Calu3 (cell line): ENCODE results near the gene GLT1D1. TPM values are rescaled to one million over a fixed set of nuclear protein-coding genes. Genes with fewer than 3 reads are reported as not detected.

Experiments
- BruUV-seq: library from RNA; stranded (reverse); fragments of 400-500 nt; replicated peaks from 2 replicates; lab custom pipeline; 2021; lab: Mats Ljungman, UMichigan
- CTCF ChIA-PET: fragments of 300-600 bp; sonication (Branson Sonifier 250); formaldehyde crosslinking; loops from one replicate; lab custom pipeline; 2022; ENCODE audit warnings: antibody characterized with exemption; lab: Charles Lee
- DNase-seq: peaks from one replicate; pipeline ENCODE4 v3.0.0; 2022
- H3K27ac Mint-ChIP-seq: one replicate; pipeline ENCODE4 v1.8.0; 2022; ENCODE audit warnings: mixed read lengths; ENCODE audit not compliant: unreplicated experiment
- H3K27me3 Mint-ChIP-seq: one replicate; pipeline ENCODE4 v1.8.0; 2022; ENCODE audit warnings: mixed read lengths; ENCODE audit not compliant: unreplicated experiment
- H3K36me3 Mint-ChIP-seq: one replicate; pipeline ENCODE4 v1.8.0; 2022; ENCODE audit warnings: mild to moderate bottlenecking, moderate library complexity, mixed read lengths; ENCODE audit not compliant: insufficient read depth, unreplicated experiment
- H3K4me1 Mint-ChIP-seq: one replicate; pipeline ENCODE4 v1.8.0; 2022; ENCODE audit warnings: mild to moderate bottlenecking, low read depth, mixed read lengths; ENCODE audit not compliant: unreplicated experiment
- H3K4me3 Mint-ChIP-seq: one replicate; pipeline ENCODE4 v1.8.0; 2022; ENCODE audit warnings: mild to moderate bottlenecking, low read depth, moderate library complexity, mixed read lengths; ENCODE audit not compliant: unreplicated experiment
- H3K9me3 Mint-ChIP-seq: one replicate; pipeline ENCODE4 v1.8.0; 2022; ENCODE audit warnings: low read depth, mixed read lengths; ENCODE audit not compliant: unreplicated experiment
- CTCF ChIP-seq: fragments of 200-600 bp; IDR thresholded peaks from one replicate; pipeline ENCODE4 v1.8.0; 2022; ENCODE audit warnings: antibody characterized with exemption; ENCODE audit not compliant: unreplicated experiment
- intact Hi-C: fragments of 100-400 bp; cut with micrococcal nuclease; formaldehyde crosslinking; loops from one replicate; pipeline ENCODE4 v1.10.0; 2022; ENCODE audit not compliant: unreplicated experiment
- total RNA-seq: library from RNA; stranded (reverse); gene quantifications from 2 replicates; pipeline ENCODE4 v1.2.3, GENCODE V29; 2022

The GLT1D1 gene
- total RNA-seq, 1 experiment from 2014 or later = not detected

DNA sequence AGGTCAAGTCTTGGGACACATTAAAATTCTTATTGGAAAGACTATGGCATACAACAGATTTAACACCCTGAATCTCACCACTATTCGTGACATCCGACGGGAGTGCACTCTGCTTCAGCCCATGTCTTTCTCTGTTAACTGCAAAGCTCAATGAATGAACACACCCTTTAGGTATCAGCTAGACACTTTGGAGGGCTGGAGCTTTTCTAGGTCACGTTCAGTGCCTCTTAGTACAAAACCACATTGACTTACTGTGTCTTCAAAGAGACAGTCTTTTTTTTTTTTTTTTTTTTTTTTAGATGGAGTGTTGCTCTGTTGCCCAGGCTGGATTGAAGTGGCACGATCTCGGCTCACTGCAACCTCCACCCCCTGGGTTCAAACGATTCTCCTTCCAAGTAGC lies 80.6 kb downstream of the GLT1D1 start:
- no TSS peak for BruUV-seq
- H3K9me3 Mint-ChIP-seq = peaks cover 10% of the 10 kb centered on the region
- no peak overlapping the region for H3K27ac Mint-ChIP-seq
- no peak for TF ChIP-seq CTCF
- H3K4me3 Mint-ChIP-seq = no peak overlapping the region
- intact Hi-C loops = no loop called here
- H3K36me3 Mint-ChIP-seq = no peaks in the 10 kb centered on the region
- H3K4me1 Mint-ChIP-seq = no peaks in the 10 kb centered on the region
- DNase-seq = no peak
- CTCF ChIA-PET = no interaction called here
- H3K27me3 Mint-ChIP-seq = no peaks in the 10 kb centered on the region

- intact Hi-C loops = no loop called here
- Mint-ChIP-seq H3K4me1 (no peaks in the 10 kb centered on the region), H3K27me3 (no peaks in the 10 kb centered on the region), H3K36me3 (no peaks in the 10 kb centered on the region), H3K4me3 (no peak overlapping the region), H3K9me3 (peaks cover 12% of the 10 kb centered on the region), H3K27ac (no peak overlapping the region)
- no TSS peak for BruUV-seq
- no peak for TF ChIP-seq CTCF
- CTCF ChIA-PET = no interaction called here
- no peak for DNase-seq
Measured at GRCh38 chr12:128938886-128939285, 85.6 kb downstream of the GLT1D1 start.

- Mint-ChIP-seq H3K27me3 (no peaks in the 10 kb centered on the region), H3K4me3 (no peak overlapping the region), H3K9me3 (peaks cover 12% of the 10 kb centered on the region), H3K4me1 (no peaks in the 10 kb centered on the region), H3K36me3 (no peaks in the 10 kb centered on the region), H3K27ac (no peak overlapping the region)
- no peak for DNase-seq
- intact Hi-C loops = no loop called here
- CTCF ChIA-PET = no interaction called here
- BruUV-seq = no TSS peak
- TF ChIP-seq CTCF = no peak
Measured at GRCh38 chr12:128940090-128940888, 87.0 kb downstream of the GLT1D1 start.

- H3K36me3 Mint-ChIP-seq = no peaks in the 10 kb centered on the region
- intact Hi-C loops = no loop called here
- no peak overlapping the region for H3K4me3 Mint-ChIP-seq
- no peaks in the 10 kb centered on the region for H3K27me3 Mint-ChIP-seq
- no peaks in the 10 kb centered on the region for H3K4me1 Mint-ChIP-seq
- no peak for TF ChIP-seq CTCF
- no peak for DNase-seq
- CTCF ChIA-PET = no interaction called here
- peaks cover 14% of the 10 kb centered on the region for H3K9me3 Mint-ChIP-seq
- no peak overlapping the region for H3K27ac Mint-ChIP-seq
- BruUV-seq = no TSS peak
Measured at GRCh38 chr12:128940974-128941373, 87.7 kb downstream of the GLT1D1 start.
